Body of pancreas (tissue), 4 donors: Measurements from ENCODE around the gene LRIG2. TPM values are rescaled to one million over a fixed set of nuclear protein-coding genes. Genes with fewer than 3 reads are reported as not detected.
"Not testable (repeated sequence)": the region's sequence is repeated elsewhere in the genome, so short reads cannot be mapped to it uniquely, and the experiment has no call there.

ENCODE experiments used
- ATAC-seq: fragments of 150-250 bp; one replicate; pipeline ENCODE4 v1.9.1; 2016
- DNase-seq, 4 donors: peaks; one replicate each; pipeline ENCODE4 v3.0.0-alpha.2; 2019
- H3K27ac ChIP-seq, 4 donors: fragments of 200-600 bp; sonication (generic); 1 replicate in 3 of 4; 2 replicates in 1 of 4; pipeline versions ENCODE4 v1.5.1 to v1.6.1; 2016 to 2019; ENCODE audit warnings: mild to moderate bottlenecking in 1 of 4, mixed read lengths in 1 of 4, moderate library complexity in 1 of 4
- H3K27me3 ChIP-seq, 2 donors: fragments of 200-600 bp; sonication (generic); one replicate each; pipeline ENCODE4 v1.6.0; 2016; ENCODE audit warnings: mild to moderate bottlenecking in 1 of 2
- H3K36me3 ChIP-seq, 2 donors: fragments of 200-600 bp; sonication (generic); replicated peaks in 1 of 2; 2 replicates each; pipeline ENCODE4 v1.5.1; 2016; ENCODE audit warnings: low read depth in 2 of 2; ENCODE audit not compliant: insufficient read depth in 1 of 2
- H3K4me1 ChIP-seq: fragments of 200-600 bp; sonication (generic); one replicate; pipeline ENCODE4 v1.6.0; 2016
- H3K4me3 ChIP-seq, 2 donors: fragments of 200-600 bp; sonication (generic); 1 replicate in 1 of 2; 2 replicates in 1 of 2; pipeline ENCODE4 v1.5.1; 2016 to 2019
- H3K9me3 ChIP-seq, 3 donors: fragments of 200-600 bp; sonication (generic); 1 replicate in 2 of 3; 2 replicates in 1 of 3; pipeline ENCODE4 v1.5.1; 2016
- POLR2A ChIP-seq, 3 donors: fragments of 450-650 bp; IDR thresholded peaks; one replicate each; pipeline ENCODE4 v1.6.1; 2016; ENCODE audit warnings: antibody characterized with exemption in 3 of 3, mild to moderate bottlenecking in 2 of 3
- WGBS, 2 donors: methylation state at CpG; one replicate each; pipeline ENCODE4 v1.1.5; 2017; 5-methylcytosine and 5-hydroxymethylcytosine counted together
- intact Hi-C: fragments of 100-400 bp; cut with DNase I; formaldehyde crosslinking; loops from one replicate; pipeline ENCODE4 v1.15.1; 2023
- total RNA-seq, 2 donors: library from RNA; depleted of rRNA; stranded (reverse); fragments of >200 nt; gene quantifications; one replicate each; pipeline ENCODE4 v1.1.0, GENCODE V29; 2016
- TF ChIP-seq, protein P1 (sequence below), 7 experiments: fragments of 450-650 bp in 4 of 7; fragments of 200-600 bp in 3 of 7; sonication (generic) in 3 of 7; IDR thresholded peaks; one replicate each; pipeline ENCODE4 v1.5.1; 2016 to 2019; ENCODE audit warnings: antibody characterized with exemption in 7 of 7

Gene LRIG2
- total RNA-seq, 2 donors from 2014 or later = 8.6 to 9.9 TPM

DNA sequence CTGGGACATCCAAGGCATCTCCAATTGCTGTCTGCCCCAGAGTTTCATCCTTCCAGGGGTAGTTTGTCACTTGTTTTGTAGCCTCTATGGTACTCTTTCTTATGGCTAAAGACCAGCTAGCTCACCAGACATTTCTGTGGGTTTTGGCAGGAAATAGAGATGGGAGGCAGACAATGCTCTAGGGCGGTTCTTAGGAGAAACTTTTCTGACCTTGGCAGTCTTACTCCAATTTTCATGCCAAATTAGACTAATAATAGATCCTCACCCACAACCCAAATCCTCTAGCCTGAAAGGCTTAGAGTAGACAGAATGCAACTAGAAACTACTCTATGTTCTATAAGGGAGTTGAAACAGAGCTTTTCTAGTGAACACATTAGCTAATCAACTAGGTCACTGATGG lies 69.8 kb downstream of the LRIG2 start:
- H3K27me3 ChIP-seq = no peaks in the 10 kb centered on the region
- H3K4me1 ChIP-seq = peaks cover 17% of the 10 kb centered on the region
- 33 to 67% methylated on average over 1 of the region's 1 CpG for WGBS, 2 donors
- no peaks in the 10 kb centered on the region for H3K36me3 ChIP-seq
- no peak for TF ChIP-seq POLR2A (IDR thresholded peaks at IDR 0.05)
- TF ChIP-seq, protein P1, sequence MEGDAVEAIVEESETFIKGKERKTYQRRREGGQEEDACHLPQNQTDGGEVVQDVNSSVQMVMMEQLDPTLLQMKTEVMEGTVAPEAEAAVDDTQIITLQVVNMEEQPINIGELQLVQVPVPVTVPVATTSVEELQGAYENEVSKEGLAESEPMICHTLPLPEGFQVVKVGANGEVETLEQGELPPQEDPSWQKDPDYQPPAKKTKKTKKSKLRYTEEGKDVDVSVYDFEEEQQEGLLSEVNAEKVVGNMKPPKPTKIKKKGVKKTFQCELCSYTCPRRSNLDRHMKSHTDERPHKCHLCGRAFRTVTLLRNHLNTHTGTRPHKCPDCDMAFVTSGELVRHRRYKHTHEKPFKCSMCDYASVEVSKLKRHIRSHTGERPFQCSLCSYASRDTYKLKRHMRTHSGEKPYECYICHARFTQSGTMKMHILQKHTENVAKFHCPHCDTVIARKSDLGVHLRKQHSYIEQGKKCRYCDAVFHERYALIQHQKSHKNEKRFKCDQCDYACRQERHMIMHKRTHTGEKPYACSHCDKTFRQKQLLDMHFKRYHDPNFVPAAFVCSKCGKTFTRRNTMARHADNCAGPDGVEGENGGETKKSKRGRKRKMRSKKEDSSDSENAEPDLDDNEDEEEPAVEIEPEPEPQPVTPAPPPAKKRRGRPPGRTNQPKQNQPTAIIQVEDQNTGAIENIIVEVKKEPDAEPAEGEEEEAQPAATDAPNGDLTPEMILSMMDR (IDR thresholded peaks at IDR 0.05) = no peak
- no peaks in the 10 kb centered on the region for H3K9me3 ChIP-seq
- intact Hi-C loops = loop anchor here (5.0 to 10.0 kb wide), 2 partner anchors 242 to 535 kb away; no protein-coding TSS in a partner anchor
- no peak overlapping the region for H3K27ac ChIP-seq
- DNase-seq (no peak), ATAC-seq (no peak)
- no peak overlapping the region for H3K4me3 ChIP-seq

GRCh38 chr1:113146242-113147072 lies 73.5 kb downstream of the LRIG2 start:
- Histone ChIP-seq H3K36me3 (no peaks in the 10 kb centered on the region), H3K4me1 (peaks cover 3% of the 10 kb centered on the region), H3K27ac (no peak overlapping the region), H3K4me3 (no peak overlapping the region), H3K27me3 (no peaks in the 10 kb centered on the region), H3K9me3 (no peaks in the 10 kb centered on the region)
- intact Hi-C loops = loop anchor here (10.0 kb wide), 1 partner anchor 238 kb away; no protein-coding TSS in a partner anchor
- ATAC-seq (no peak), DNase-seq (no peak)
- TF ChIP-seq, protein P1 (IDR thresholded peaks at IDR 0.05) = no peak
- 84 to 88% methylated on average over 6 to 7 of the region's 7 CpGs for WGBS, 2 donors

- Histone ChIP-seq H3K27ac (no peak overlapping the region), H3K4me1 (no peaks in the 10 kb centered on the region), H3K36me3 (no peaks in the 10 kb centered on the region), H3K27me3 (no peaks in the 10 kb centered on the region), H3K4me3 (no peak overlapping the region), H3K9me3 (no peaks in the 10 kb centered on the region)
- intact Hi-C loops = loop anchor here (10.0 kb wide), 1 partner anchor 238 kb away; no protein-coding TSS in a partner anchor
- ATAC-seq (no peak), DNase-seq (no peak)
- WGBS, 2 donors = 60 to 67% methylated on average over 3 of the region's 3 CpGs
- TF ChIP-seq, protein P1 (IDR thresholded peaks at IDR 0.05) = no peak
- TF ChIP-seq POLR2A (IDR thresholded peaks at IDR 0.05) = no peak
Measured at GRCh38 chr1:113147073-113147625, 74.2 kb downstream of the LRIG2 start.

DNA sequence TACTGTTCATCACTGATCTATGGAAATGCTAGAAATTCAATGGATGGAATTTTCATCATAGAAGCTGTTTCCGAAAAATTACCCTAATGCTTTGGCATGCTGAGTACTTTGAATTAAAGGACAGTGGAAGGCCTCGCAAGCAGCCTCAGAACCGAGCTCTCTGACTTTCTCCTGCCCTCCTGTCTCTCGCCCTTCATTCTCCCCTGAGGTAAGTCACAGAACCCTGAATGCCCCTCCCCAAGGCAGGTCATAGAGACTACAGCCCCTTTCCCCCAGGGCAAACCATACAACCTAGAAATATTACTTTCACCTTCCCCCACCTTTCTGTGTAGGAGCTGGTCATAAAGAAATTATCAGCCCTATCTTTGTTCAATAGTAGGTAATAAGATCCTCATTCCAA lies 74.8 kb downstream of the LRIG2 start:
- intact Hi-C loops = loop anchor here (10.0 kb wide), 1 partner anchor 237 kb away; no protein-coding TSS in a partner anchor
- no peak for TF ChIP-seq POLR2A (IDR thresholded peaks at IDR 0.05)
- TF ChIP-seq, protein P1 (IDR thresholded peaks at IDR 0.05) = no peak

DNA sequence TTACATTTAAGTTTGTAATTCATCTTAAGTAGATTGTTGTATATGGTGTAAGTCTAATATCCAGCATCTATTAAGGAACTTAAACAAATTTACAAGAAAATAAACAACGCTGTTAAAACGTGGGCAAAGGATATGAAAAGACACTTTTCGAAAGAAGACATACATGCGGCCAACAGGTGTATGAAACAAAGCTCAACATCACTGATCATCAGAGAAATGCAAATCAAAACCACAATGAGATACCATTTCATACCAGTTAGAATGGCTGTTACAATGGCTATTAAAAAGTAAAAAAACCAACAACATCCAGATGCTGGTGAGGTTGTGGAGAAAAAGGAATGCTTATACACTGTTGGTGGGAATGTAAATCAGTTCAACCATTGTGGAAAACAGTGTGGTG lies 77.5 kb downstream of the LRIG2 start:
- ATAC-seq, H3K4me1 ChIP-seq, H3K27me3 ChIP-seq, H3K9me3 ChIP-seq, DNase-seq, intact Hi-C loops, H3K36me3 ChIP-seq, H3K4me3 ChIP-seq, H3K27ac ChIP-seq: not testable (repeated sequence)
- WGBS, 2 donors = 92 to 97% methylated on average over 4 of the region's 4 CpGs

More for the DNA sequence above, 74.8 kb downstream of the LRIG2 start:
- H3K27me3 ChIP-seq = no peaks in the 10 kb centered on the region
- no peak overlapping the region for H3K4me3 ChIP-seq
- H3K4me1 ChIP-seq = no peaks in the 10 kb centered on the region
- no peak overlapping the region for H3K27ac ChIP-seq
- ATAC-seq (no peak), DNase-seq (no peak)
- WGBS, 2 donors = 69 to 70% methylated on average over 4 of the region's 4 CpGs
- H3K9me3 ChIP-seq = no peaks in the 10 kb centered on the region
- H3K36me3 ChIP-seq = no peaks in the 10 kb centered on the region
